MCF 10A (cell line): ENCODE measurements around the gene AADACL4. TPM values are rescaled to one million over a fixed set of nuclear protein-coding genes. Genes with fewer than 3 reads are reported as not detected.

ENCODE experiments used
- BruUV-seq: library from RNA; stranded (reverse); fragments of 400-500 nt; replicated peaks from 2 replicates; lab custom pipeline; 2021; lab: Mats Ljungman, UMichigan
- CTCF ChIA-PET: fragments of 300-600 bp; sonication (Branson Sonifier 250); formaldehyde crosslinking; extraction: SDS; loops from one replicate; lab custom pipeline; 2021; ENCODE audit warnings: antibody characterized with exemption, inconsistent platforms; lab: Yijun Ruan, JAX
- POLR2A ChIA-PET: fragments of 300-600, 350-650 bp; sonication (Branson Sonifier 250); formaldehyde crosslinking; extraction: SDS; loops from one replicate; lab custom pipeline; 2020; ENCODE audit warnings: antibody characterized with exemption, inconsistent platforms; lab: Yijun Ruan, JAX
- DNase-seq: peaks from one replicate; pipeline ENCODE4 v3.0.0-alpha.2; 2018; ENCODE audit not compliant: unreplicated experiment
- H3K27ac Mint-ChIP-seq: one replicate; pipeline ENCODE4 v1.8.0; 2022; ENCODE audit warnings: mild to moderate bottlenecking, low read depth, mixed read lengths; ENCODE audit not compliant: unreplicated experiment
- H3K27me3 Mint-ChIP-seq: one replicate; pipeline ENCODE4 v1.8.0; 2022; ENCODE audit warnings: mixed read lengths; ENCODE audit not compliant: insufficient read depth, unreplicated experiment
- H3K36me3 Mint-ChIP-seq: one replicate; pipeline ENCODE4 v1.8.0; 2022; ENCODE audit warnings: mild to moderate bottlenecking, moderate library complexity, mixed read lengths; ENCODE audit not compliant: insufficient read depth, unreplicated experiment
- H3K4me1 Mint-ChIP-seq: one replicate; pipeline ENCODE4 v1.8.0; 2022; ENCODE audit warnings: mixed read lengths; ENCODE audit not compliant: insufficient read depth, unreplicated experiment
- H3K4me3 Mint-ChIP-seq: one replicate; pipeline ENCODE4 v1.8.0; 2022; ENCODE audit warnings: mild to moderate bottlenecking, moderate library complexity, mixed read lengths; ENCODE audit not compliant: unreplicated experiment
- H3K9me3 Mint-ChIP-seq: one replicate; pipeline ENCODE4 v1.8.0; 2022; ENCODE audit warnings: mixed read lengths; ENCODE audit not compliant: unreplicated experiment
- CTCF ChIP-seq: fragments of 200-600 bp; IDR thresholded peaks from one replicate; pipeline ENCODE4 v1.8.0; 2022; ENCODE audit warnings: antibody characterized with exemption, mild to moderate bottlenecking; ENCODE audit not compliant: unreplicated experiment
- intact Hi-C: fragments of 100-400 bp; cut with micrococcal nuclease; formaldehyde crosslinking; loops from 2 replicates; pipeline ENCODE4 v1.14.1; 2022
- total RNA-seq: library from RNA; stranded (reverse); gene quantifications from 2 replicates; pipeline ENCODE4 v1.2.3, GENCODE V29; 2022

The AADACL4 gene
- total RNA-seq, 1 experiment from 2014 or later, result not detected

GRCh38 chr1:12690156-12690555 lies 46.3 kb downstream of the AADACL4 start:
- H3K27ac Mint-ChIP-seq, result no peak overlapping the region
- H3K4me1 Mint-ChIP-seq, result peaks cover 6% of the 10 kb centered on the region
- CTCF ChIA-PET, result no interaction called here
- no peak overlapping the region for H3K4me3 Mint-ChIP-seq
- peaks cover 18% of the 10 kb centered on the region for H3K27me3 Mint-ChIP-seq
- TF ChIP-seq CTCF, result no peak
- no TSS peak for BruUV-seq
- no peak for DNase-seq
- intact Hi-C loops, result no loop called here
- no peaks in the 10 kb centered on the region for H3K9me3 Mint-ChIP-seq
- POLR2A ChIA-PET, result no interaction called here
- H3K36me3 Mint-ChIP-seq, result no peaks in the 10 kb centered on the region

GRCh38 chr1:12692967-12693782 lies 49.3 kb downstream of the AADACL4 start:
- DNase-seq, result peak; percentile 57
- Mint-ChIP-seq H3K36me3 (no peaks in the 10 kb centered on the region), H3K27me3 (no peaks in the 10 kb centered on the region), H3K27ac (no peak overlapping the region), H3K4me1 (peaks cover 6% of the 10 kb centered on the region), H3K9me3 (no peaks in the 10 kb centered on the region), H3K4me3 (no peak overlapping the region)
- intact Hi-C loops, result no loop called here
- ChIA-PET POLR2A (interaction anchor here (0.9 kb wide), 1 partner anchor 29 kb away, joined by 4 read pairs; no protein-coding TSS in a partner anchor), CTCF (no interaction called here)
- TF ChIP-seq CTCF, result no peak
- no TSS peak for BruUV-seq

- Mint-ChIP-seq H3K27me3 (no peaks in the 10 kb centered on the region), H3K27ac (no peak overlapping the region), H3K4me1 (peaks cover 6% of the 10 kb centered on the region), H3K36me3 (no peaks in the 10 kb centered on the region), H3K4me3 (no peak overlapping the region), H3K9me3 (peaks cover 7% of the 10 kb centered on the region)
- CTCF ChIA-PET, result no interaction called here
- no peak for DNase-seq
- POLR2A ChIA-PET, result no interaction called here
- no TSS peak for BruUV-seq
- TF ChIP-seq CTCF, result no peak
- intact Hi-C loops, result no loop called here
Measured at GRCh38 chr1:12696658-12697057, 52.8 kb downstream of the AADACL4 start.

- ChIA-PET POLR2A (no interaction called here), CTCF (no interaction called here)
- DNase-seq, result no peak
- peaks cover 6% of the 10 kb centered on the region for H3K4me1 Mint-ChIP-seq
- H3K36me3 Mint-ChIP-seq, result no peaks in the 10 kb centered on the region
- peaks cover 7% of the 10 kb centered on the region for H3K9me3 Mint-ChIP-seq
- no peaks in the 10 kb centered on the region for H3K27me3 Mint-ChIP-seq
- intact Hi-C loops, result no loop called here
- H3K27ac Mint-ChIP-seq, result no peak overlapping the region
- no TSS peak for BruUV-seq
- TF ChIP-seq CTCF, result no peak
- H3K4me3 Mint-ChIP-seq, result no peak overlapping the region
Measured at GRCh38 chr1:12697397-12697796, 53.5 kb downstream of the AADACL4 start.
